Fibroblast of mammary gland (primary cell): Measurements from ENCODE around the gene TACC3.

Experiments used
- DNase-seq: peaks from one replicate; pipeline ENCODE4 v3.0.0-alpha.2; 2010; ENCODE audit warnings: low read depth
- H3K4me3 ChIP-seq: 2 replicates; pipeline ENCODE4 v1.5.1; 2011; ENCODE audit warnings: low read depth, mild to moderate bottlenecking, low read length, moderate library complexity; ENCODE audit not compliant: control insufficient read depth
- CTCF ChIP-seq: conservative IDR thresholded peaks from 2 replicates; pipeline ENCODE4 v1.5.1; 2011; ENCODE audit warnings: low read depth, low read length, inconsistent platforms; ENCODE audit not compliant: control insufficient read depth, insufficient read depth

Gene TACC3

DNA sequence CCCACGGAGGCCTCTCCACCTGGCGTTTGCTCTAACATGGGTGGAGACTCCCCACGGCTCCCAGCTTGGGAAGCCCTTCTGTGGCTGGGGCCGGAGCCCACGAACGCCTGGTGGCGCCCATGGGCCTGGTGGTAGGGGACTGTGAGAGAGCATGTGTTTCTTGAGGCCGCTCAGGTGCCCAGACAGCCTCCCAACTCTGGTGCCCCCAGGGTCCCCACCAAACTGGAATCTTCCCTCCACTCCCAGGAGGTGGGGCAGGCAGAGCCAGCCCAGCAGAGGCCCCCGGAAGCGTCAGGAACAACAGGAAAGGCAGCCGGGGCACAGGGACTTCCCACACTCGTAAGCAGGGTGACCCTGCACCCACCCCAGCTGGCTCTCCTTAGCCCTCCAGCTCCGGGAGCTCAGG lies 38.5 kb downstream of the TACC3 start:
- no peak for TF ChIP-seq CTCF
- no peak for DNase-seq

DNA sequence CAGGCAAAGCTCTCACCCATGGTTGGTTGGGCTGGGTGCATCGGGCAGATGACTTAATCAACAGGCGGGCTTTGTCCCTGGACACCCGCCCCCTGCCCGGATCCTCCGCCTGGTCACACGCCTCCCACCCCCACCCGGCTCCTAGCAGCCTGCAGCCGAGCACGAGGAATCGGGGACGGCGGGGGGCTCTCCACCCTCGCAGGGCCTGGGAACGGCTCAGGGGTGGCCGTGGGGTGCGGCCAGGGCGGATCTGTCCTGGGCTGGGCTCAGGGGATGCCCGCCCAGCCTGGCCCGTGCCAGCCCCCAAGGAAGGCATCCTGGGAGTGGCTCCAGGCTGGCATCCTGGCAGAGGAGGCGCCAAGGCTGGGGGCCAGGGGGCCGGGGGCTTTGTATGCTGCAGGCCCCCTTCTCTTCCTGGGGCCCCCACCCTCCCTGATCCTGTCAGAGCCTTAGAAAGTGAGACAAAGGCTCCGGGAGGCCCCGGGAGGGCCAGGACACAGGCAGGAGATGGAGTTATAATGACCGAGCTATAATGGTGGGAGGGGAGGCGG lies 39.3 kb downstream of the TACC3 start:
- no peak for TF ChIP-seq CTCF
- no peak overlapping the region for H3K4me3 ChIP-seq
- DNase-seq: no peak

More for the DNA sequence above, 38.5 kb downstream of the TACC3 start:
- H3K4me3 ChIP-seq: no peak overlapping the region

DNA sequence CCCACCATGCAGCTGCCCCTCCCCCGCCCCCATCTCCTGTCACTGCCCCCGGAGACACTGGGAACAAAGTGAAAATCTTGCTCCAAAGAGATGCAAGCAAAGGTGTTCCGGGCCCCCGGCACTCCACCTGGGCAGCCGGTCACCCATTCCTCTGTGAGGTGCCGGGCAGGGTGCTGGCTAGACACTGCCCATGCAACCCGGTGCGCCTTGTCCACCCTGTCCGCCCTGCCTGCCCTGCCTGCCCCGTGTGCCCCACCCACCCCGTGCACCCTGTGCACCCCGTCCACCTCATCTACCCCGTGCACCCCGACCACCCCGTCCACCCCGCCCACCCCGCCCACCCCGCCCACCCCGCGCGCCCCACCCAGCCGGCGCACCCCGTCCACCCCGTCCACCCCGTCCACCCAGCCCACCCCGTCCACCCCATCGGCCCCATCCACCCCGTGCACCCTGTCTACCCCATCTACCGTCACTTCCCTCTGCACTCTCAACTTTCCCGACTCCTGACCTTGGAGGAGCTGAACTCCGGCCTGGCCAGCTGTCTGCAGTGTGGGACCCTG lies 39.9 kb downstream of the TACC3 start:
- H3K4me3 ChIP-seq: no peak overlapping the region
- DNase-seq: no peak
- TF ChIP-seq CTCF: no peak

DNA sequence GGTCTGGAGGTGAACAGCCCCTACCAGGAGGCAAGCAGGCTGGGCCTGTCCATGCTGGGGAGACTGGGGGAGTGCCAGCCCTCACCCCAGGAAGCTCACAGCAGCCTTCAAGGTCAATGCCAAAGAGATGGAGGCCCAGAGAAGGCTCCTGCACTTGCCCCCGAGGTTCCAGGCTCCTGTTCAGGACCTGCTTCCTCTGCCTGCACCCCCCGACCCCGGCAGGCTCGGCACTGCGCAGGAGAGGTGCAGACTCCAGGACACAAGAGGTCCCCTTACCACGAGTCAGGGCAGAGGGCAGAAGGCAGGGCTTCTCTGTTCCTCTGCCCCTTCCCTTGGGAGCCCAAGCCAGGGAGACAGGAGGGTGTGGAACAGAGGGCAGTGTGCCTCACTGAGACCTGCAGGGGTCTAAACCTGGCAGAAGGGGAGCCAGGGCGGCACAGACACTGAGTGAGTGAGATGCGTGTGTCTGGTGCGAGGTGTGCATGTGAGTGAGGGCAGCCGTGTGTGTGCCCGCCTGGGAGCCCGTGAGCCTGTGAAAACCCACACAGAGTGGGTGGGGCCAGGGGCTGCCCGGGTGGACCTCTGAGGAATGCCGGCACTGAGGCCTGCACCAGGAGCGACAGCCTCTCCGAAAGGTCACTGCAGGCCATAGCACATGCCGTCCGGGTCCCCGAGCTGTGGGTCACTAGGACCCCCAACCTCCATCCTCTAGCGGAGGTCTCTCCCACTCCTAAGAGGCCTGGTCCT lies 41.1 kb downstream of the TACC3 start:
- TF ChIP-seq CTCF: no peak
- no peak for DNase-seq
- no peak overlapping the region for H3K4me3 ChIP-seq

GRCh38 chr4:1763070-1763549 lies 41.8 kb downstream of the TACC3 start:
- no peak overlapping the region for H3K4me3 ChIP-seq
- TF ChIP-seq CTCF: no peak
- no peak for DNase-seq

- peak; percentile 41 for DNase-seq
- no peak for TF ChIP-seq CTCF
- no peak overlapping the region for H3K4me3 ChIP-seq
Observed at GRCh38 chr4:1763550-1764080, 42.3 kb downstream of the TACC3 start.
